Globus pallidus (tissue), 1 donor: Measurements from ENCODE around the gene MRPS35.
"Not testable (repeated sequence)": the region's sequence is repeated elsewhere in the genome, so short reads cannot be mapped to it uniquely, and the experiment has no call there.

Source experiments
- DNase-seq: peaks from one replicate; pipeline ENCODE4 v3.0.0-alpha.2; 2015; ENCODE audit warnings: low spot score

Gene MRPS35

GRCh38 chr12:27709212-27709931, 1.3 kb upstream of the MRPS35 start:
- no peak for DNase-seq

- no peak for DNase-seq
These were observed 570 bp upstream of the MRPS35 start for GRCh38 chr12:27709932-27710591.

DNA sequence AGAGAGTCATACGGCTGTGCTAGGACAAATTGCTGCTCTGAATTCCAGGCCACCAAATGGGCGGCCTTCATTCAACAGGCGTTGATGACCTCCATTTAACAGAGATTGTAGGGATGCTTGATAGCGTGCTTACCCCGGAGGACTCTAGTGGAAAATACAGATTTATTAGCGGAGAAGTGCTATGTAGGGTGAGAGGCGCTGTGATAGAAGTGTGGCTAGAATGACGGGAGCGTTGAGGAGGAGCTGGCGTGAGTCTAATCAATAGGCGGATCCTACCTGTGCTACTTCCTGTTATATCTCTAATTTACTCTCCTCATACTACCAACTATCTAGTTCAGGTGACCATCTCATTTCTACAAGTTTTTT, 668 bp downstream of the MRPS35 start:
- no peak for DNase-seq

- no peak for DNase-seq
These were observed 1.3 kb downstream of the MRPS35 start for GRCh38 chr12:27711967-27712366.

DNA sequence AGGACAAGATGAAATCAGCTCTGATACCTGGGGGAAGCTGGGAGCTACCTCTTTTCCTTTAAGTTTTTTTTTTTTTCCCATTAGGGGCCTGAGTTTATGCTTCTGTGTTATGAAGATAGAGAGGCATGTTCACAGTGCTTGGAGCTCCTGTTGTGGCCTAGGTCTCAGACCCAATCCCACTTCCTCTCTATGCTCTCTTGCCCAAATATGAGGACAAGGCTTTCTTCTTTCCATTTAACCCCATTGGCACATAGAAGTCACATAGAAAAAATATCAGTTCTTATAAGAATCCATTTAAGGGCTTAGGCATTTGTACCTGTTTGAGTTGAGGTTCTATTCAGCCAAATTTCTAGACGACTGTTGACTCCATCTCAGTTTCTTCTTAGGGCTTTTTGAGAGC, 12.6 kb downstream of the MRPS35 start:
- no peak for DNase-seq

GRCh38 chr12:27730097-27730588, 19.5 kb downstream of the MRPS35 start:
- DNase-seq: no peak

DNA sequence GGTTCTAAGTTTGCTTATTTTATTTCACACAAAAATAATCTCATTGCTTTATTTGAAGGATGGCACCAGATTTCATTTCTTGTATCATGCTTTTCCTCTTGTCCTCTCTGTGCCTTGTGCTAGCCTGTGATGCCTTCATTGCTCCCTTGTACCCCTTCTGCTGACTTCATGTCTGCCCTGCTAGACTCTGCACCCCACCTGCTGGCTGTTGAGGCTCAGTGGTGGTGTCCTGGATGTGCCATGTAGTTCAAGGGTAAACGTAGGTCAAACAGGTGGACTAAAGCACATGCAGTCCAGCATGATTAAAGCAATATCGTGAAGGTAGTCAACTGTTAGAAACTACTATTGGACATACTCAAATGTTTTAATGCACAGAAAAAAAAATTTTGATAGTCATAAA, 21.6 kb downstream of the MRPS35 start:
- no peak for DNase-seq

DNA sequence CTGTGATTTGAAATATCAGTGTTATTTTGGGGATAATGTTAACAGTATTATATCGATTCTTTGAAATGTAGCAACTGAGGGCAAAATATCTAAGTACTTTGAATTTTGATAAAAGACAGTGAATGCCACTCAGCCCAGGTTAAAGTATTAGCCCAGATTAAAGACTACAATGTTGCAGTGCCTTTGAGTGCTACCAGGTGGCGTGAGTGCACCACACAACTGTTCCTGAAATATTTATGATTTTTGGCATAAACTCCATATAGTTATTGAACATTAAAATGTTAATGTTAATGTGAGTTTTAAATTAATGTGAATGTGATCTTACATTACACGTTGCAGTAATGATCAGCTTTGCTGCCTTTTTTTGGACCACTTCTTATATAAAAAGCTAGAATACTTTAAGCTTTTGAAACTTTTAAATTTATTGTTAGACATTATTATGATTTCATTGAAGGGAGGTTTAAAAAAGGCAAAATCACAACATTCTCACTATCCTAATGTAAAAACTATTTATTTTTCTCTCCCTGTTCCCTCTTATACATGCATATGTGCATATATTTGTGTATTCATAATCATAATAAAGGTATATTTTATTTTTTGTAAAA, 22.5 kb downstream of the MRPS35 start:
- peak; percentile 16 for DNase-seq

DNA sequence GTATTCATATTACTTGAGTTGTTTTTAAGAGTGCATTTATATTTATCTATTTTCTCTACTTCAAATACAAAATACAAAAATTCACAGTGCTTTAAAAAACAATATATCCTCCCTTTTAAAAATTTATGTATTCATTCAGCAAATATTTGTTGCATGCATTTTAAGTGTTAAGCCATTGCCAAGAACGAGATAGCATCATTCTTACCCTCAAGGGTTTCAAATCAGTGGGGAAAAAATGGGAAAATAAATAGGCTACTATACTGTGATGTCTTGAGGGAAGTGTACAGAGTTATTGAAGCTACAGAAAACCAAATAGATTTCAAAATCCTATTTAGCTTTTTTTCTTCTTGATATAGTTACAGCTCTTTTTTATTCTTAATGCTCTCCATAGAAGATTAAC, 23.2 kb downstream of the MRPS35 start:
- DNase-seq: no peak

DNA sequence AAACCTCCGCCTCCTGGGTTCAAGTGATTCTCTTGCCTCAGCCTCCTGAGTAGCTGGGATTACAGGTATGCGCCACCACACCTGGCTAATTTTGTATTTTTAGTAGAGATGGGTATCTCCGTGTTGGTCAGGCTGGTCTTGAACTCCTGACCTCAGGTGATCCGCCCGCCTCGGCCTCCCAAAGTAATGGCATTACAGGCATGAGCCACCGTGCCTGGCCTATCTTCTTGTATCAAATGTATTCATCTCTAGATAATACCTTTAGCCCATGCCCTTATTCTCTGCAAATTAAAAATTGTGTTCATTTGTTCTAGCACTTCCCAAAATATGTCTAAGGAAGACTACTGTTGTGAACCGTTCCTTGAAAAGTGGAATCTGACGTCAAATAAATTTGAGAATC, 23.7 kb downstream of the MRPS35 start:
- DNase-seq: not testable (repeated sequence)

GRCh38 chr12:27743601-27744000, 33.0 kb downstream of the MRPS35 start:
- no peak for DNase-seq

DNA sequence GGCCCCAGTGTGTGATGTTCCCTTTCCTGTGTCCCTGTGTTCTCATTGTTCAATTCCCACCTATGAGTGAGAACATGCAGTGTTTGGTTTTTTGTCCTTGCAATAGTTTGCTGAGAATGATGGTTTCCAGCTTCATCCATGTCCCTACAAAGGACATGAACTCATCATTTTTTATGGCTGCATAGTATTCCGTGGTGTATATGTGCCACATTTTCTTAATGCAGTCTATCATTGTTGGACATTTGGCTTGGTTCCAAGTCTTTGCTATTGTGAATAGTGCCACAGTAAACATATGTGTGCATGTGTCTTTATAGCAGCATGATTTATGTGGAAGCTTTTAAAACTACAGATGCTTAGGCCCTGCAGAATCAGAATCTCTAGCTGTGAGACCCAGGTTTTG, 35.1 kb downstream of the MRPS35 start:
- DNase-seq: not testable (repeated sequence)

GRCh38 chr12:27747111-27747820, 36.6 kb downstream of the MRPS35 start:
- DNase-seq: no peak

GRCh38 chr12:27751386-27752047, 40.9 kb downstream of the MRPS35 start:
- DNase-seq: no peak

DNA sequence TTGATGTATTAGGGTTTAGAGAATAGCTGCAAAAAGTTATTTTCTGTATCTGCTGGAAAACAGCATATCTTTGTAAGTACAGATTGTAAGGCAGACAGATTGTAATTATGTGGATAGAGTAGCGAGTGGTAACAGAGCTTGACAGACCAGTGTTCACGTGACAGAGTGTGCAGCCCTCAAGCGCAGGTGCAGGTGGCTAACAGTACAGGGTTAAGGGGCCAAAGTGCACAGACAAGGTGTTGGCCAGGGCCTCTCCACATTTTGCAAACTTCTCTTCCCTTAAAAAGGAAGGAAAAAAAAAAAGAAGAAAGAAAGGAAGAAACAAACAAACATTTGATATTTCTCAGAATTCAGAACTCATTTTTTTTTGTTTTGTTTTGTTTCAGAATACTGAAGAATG, 44.2 kb downstream of the MRPS35 start:
- no peak for DNase-seq

DNA sequence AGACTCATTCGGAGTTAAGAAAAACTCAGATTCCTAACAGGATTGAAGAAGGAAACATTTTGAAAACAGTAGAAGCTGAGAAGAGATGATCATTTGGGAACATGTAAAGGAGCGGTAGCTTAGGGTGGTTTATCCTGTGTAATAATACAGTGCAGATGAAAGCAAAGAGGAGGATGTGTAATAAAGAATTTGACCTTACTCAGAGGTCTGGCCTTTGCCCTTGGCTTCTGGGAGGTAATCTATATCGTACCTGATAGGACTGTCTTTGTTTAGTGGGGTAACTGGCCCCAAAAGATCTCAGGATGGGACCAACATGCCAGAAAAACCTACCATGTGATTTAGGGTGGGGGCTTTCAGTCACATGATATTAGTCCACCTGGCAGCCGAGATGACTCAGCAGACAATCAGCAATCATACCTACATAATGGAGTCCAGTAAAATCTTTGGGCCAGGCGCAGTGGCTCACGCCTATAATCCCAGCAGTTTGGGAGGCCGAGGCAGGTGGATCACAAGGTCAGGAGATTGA, 46.1 kb downstream of the MRPS35 start:
- no peak for DNase-seq

- no peak for DNase-seq
These were observed 52.1 kb downstream of the MRPS35 start for GRCh38 chr12:27762757-27763156.

- DNase-seq: no peak
These were observed 56.0 kb downstream of the MRPS35 start for GRCh38 chr12:27766587-27766986.

- no peak for DNase-seq
These were observed 58.6 kb downstream of the MRPS35 start for GRCh38 chr12:27769142-27769673.

DNA sequence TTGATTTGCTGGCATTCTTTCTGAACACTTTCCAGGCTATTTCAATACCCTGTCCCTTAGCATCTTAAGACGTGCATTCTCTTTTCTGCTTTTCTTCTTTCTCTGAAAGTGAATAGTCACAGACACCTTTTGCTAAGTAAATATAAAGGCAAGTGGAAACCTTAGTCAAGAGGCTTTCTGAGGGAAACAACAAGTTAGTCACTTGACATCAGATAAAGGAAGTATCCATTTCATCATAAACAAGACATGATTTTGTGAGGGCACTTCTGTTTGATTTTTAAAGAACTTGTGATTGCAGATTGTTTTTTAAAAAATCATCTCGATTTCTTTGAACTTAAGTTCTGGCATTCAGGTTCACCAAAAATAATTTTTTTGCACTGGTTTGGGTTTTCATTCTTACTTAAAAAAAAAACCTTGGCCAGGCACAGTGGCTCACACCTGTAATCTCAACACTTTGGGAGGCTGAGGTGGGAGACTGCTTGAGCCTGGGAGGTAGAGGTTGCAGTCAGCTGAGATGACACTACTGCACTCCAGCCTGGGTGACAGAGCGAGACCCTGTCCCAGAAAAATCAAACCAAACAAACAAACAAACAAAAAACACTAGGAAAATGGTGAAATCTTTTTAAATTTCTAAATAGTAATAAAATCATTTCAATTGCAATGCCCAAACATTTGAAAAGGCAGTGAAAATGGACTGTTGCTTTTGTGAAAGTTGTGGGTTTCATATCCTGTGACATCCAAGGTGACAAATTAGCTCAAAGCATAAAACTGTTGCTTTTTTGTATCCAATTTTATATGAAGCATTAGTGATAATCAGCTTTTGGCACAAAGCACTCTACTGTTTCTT, 61.1 kb downstream of the MRPS35 start:
- no peak for DNase-seq
